H7 (cell line): Measurements from ENCODE around the gene PARD3B. TPM values are rescaled to one million over a fixed set of nuclear protein-coding genes. Genes with fewer than 3 reads are reported as not detected.

Experiments used
- DNase-seq: peaks from one replicate; pipeline ENCODE4 v3.0.0; 2012
- H3K27me3 ChIP-seq: 2 replicates; pipeline ENCODE4 v1.6.0; 2011; ENCODE audit warnings: mild to moderate bottlenecking, low read length; ENCODE audit not compliant: control insufficient read depth, insufficient read depth
- H3K36me3 ChIP-seq: replicated peaks from 2 replicates; pipeline ENCODE4 v1.5.1; 2011; ENCODE audit warnings: low read length; ENCODE audit not compliant: control insufficient read depth, insufficient read depth
- H3K4me3 ChIP-seq: 2 replicates; pipeline ENCODE4 v1.5.1; 2011; ENCODE audit warnings: low read depth, mild to moderate bottlenecking, control low read depth, low read length, moderate library complexity; ENCODE audit not compliant: insufficient read depth
- total RNA-seq: library from RNA; depleted of rRNA; stranded (reverse); fragments of >200 nt; shearing (Covaris generic); gene quantifications from 2 replicates; pipeline ENCODE4 v1.2.3, GENCODE V29; 2014

The PARD3B gene
- total RNA-seq, 1 experiment from 2014 or later, result 2.3 TPM

DNA sequence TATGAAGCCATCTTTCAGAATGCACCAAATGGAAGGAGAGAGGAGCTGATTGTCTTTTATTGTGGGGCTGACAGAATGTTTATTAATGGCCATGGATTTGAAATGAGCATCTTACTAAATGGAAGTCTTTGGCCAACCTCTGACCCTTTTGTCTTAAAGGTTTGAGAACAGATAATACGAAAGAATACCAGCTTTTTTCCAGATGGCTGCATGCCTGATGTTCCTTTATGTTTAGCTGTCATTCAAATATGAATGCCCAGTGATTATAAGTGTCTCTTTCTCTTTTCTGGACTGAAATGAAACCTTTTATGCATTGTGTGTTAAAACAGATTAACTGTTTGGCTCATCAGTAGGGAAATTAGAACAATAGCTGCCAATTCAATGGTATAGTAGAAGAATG is 46.0 kb downstream of the PARD3B start:
- H3K36me3 ChIP-seq, result no peaks in the 10 kb centered on the region
- no peak for DNase-seq

GRCh38 chr2:204604061-204604460 is 58.8 kb downstream of the PARD3B start:
- H3K36me3 ChIP-seq, result no peaks in the 10 kb centered on the region
- H3K4me3 ChIP-seq, result no peak overlapping the region
- DNase-seq, result no peak
- no peaks in the 10 kb centered on the region for H3K27me3 ChIP-seq

More for the DNA sequence above, 46.0 kb downstream of the PARD3B start:
- no peak overlapping the region for H3K4me3 ChIP-seq
- no peaks in the 10 kb centered on the region for H3K27me3 ChIP-seq

GRCh38 chr2:204608237-204608939 is 63.1 kb downstream of the PARD3B start:
- no peaks in the 10 kb centered on the region for H3K36me3 ChIP-seq
- H3K27me3 ChIP-seq, result no peaks in the 10 kb centered on the region
- no peak overlapping the region for H3K4me3 ChIP-seq
- no peak for DNase-seq

DNA sequence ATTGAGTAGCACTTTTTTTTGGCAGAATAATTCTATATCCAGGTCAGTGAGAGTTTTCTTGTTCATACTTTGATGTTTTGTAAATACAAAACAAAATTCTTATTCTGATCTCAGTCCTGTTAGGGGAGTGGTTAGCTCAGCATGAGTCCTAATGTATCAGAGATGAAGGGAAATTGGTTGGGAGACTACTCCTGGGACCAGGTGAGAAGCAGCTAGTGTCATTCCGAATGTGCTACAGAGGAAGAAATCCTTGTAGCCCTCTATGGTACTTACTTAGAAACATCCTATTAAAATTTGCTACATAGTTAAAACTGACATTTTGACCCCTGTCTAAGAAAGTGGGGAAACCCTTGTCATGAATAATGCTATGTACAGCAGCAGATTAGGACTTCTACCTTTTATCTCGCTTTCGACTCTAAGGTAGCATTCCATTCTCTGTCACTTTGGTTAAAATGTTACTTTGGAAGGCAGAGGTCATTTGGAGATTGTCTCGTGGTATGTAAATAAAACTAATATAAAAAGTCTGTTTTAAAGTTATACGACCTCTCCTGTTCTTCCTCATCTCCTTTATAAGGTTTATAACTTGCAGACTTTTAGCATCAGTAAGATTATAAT is 65.8 kb downstream of the PARD3B start:
- Histone ChIP-seq H3K4me3 (no peak overlapping the region), H3K27me3 (no peaks in the 10 kb centered on the region), H3K36me3 (no peaks in the 10 kb centered on the region)
- DNase-seq, result no peak

DNA sequence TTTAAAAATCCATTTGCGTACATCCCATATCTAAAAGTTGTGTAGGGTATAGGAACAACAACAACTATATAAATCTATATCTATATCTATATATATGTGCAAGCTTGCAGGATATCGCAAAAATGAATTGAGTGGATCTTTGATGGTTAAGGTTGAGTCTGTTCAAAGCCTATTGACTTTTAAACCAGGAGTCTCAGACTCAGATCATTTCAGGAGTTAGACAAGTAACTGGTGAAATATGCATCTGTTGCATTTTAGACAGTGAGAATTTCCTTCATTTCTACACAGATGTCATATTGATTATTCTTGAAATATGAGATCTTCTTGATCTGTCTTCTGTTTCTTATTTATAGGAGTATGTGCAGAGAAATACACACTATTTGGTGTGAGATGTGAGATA is 66.5 kb downstream of the PARD3B start:
- Histone ChIP-seq H3K27me3 (no peaks in the 10 kb centered on the region), H3K4me3 (no peak overlapping the region), H3K36me3 (no peaks in the 10 kb centered on the region)
- DNase-seq, result no peak

GRCh38 chr2:204613635-204614034 is 68.4 kb downstream of the PARD3B start:
- Histone ChIP-seq H3K4me3 (no peak overlapping the region), H3K36me3 (no peaks in the 10 kb centered on the region), H3K27me3 (no peaks in the 10 kb centered on the region)
- DNase-seq, result no peak

GRCh38 chr2:204615456-204615855 is 70.2 kb downstream of the PARD3B start:
- Histone ChIP-seq H3K4me3 (no peak overlapping the region), H3K36me3 (no peaks in the 10 kb centered on the region), H3K27me3 (no peaks in the 10 kb centered on the region)
- DNase-seq, result no peak

DNA sequence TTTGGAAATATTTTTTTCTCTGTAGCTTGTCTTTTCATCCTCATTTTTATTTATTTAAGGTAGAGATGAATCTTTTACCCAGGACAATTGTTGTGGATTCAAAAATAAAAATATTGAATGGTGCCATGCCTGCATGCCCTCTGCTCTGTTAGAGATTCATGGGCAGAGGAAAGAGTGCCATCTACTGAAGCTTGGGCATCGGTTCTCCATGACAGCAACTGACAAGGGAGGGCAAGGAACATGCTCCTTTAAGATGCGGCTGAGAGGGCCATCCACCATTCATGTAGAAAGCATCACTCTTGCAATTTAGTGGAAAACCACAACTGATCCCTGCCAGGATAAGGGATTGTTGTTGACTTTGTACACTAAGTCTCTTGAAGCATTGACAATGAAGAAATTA is 79.9 kb downstream of the PARD3B start:
- DNase-seq, result no peak
- Histone ChIP-seq H3K4me3 (no peak overlapping the region), H3K27me3 (no peaks in the 10 kb centered on the region), H3K36me3 (no peaks in the 10 kb centered on the region)

- no peaks in the 10 kb centered on the region for H3K27me3 ChIP-seq
- H3K4me3 ChIP-seq, result no peak overlapping the region
- H3K36me3 ChIP-seq, result no peaks in the 10 kb centered on the region
- DNase-seq, result no peak
Measured at GRCh38 chr2:204628926-204629712, 83.8 kb downstream of the PARD3B start.

DNA sequence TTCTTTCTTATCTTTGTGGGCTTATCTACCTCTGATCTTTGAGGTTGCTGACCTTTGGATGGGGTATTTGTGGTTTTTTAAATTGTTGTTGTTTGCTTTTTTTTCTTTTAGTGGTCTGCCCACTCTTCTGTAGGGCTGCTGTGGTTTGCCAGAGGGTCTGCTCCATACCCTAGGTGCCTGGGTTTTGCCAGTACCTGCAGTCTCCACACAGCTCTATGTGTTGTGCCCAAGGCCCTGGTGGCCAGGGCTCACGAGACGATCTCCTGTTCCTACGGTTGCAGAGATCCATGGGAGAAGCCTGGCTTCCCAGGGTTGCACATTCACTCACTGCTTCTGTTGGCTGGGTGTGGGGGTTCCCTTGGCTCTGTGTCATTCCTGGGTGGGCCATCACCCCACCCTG is 87.1 kb downstream of the PARD3B start:
- no peak for DNase-seq
- H3K36me3 ChIP-seq, result no peaks in the 10 kb centered on the region
- H3K27me3 ChIP-seq, result no peaks in the 10 kb centered on the region
- no peak overlapping the region for H3K4me3 ChIP-seq

- no peaks in the 10 kb centered on the region for H3K27me3 ChIP-seq
- no peaks in the 10 kb centered on the region for H3K36me3 ChIP-seq
- DNase-seq, result no peak
- H3K4me3 ChIP-seq, result no peak overlapping the region
Measured at GRCh38 chr2:204634564-204634963, 89.3 kb downstream of the PARD3B start.

DNA sequence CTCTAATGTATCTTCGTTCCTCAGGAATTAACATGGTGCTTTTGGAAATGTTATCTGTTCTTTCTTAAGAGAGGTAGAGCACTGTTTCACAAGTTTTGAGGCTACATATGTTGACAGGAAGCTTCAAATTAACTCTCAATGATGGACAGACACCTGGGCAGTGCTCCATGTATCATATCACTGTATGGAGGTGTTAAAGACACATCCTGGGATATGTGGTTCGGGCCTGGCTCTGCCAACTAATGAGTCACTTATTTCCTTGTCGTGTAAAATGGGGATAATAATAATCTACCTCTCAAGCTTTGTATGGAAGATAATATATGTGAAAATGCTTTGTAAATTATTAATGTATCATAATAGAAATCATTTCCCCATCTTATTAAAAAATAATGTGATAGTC is 90.2 kb downstream of the PARD3B start:
- H3K4me3 ChIP-seq, result no peak overlapping the region
- no peaks in the 10 kb centered on the region for H3K36me3 ChIP-seq
- no peak for DNase-seq
- no peaks in the 10 kb centered on the region for H3K27me3 ChIP-seq

- H3K4me3 ChIP-seq, result no peak overlapping the region
- H3K27me3 ChIP-seq, result no peaks in the 10 kb centered on the region
- DNase-seq, result no peak
- H3K36me3 ChIP-seq, result no peaks in the 10 kb centered on the region
Measured at GRCh38 chr2:204638471-204639194, 93.4 kb downstream of the PARD3B start.

- no peak for DNase-seq
- H3K4me3 ChIP-seq, result no peak overlapping the region
- H3K27me3 ChIP-seq, result no peaks in the 10 kb centered on the region
- H3K36me3 ChIP-seq, result no peaks in the 10 kb centered on the region
Measured at GRCh38 chr2:204643326-204643725, 98.1 kb downstream of the PARD3B start.
